NT2/D1 (cell line): Measurements from ENCODE around the gene DCN.

ENCODE experiments used
- YY1 ChIP-seq: IDR thresholded peaks from 2 replicates; pipeline ENCODE4 v1.6.1; 2011; ENCODE audit not compliant: insufficient read length, insufficient read depth
- ZNF274 ChIP-seq: IDR thresholded peaks from 2 replicates; pipeline ENCODE4 v1.6.1; 2011; ENCODE audit warnings: mild to moderate bottlenecking, low read depth, low read length

GRCh38 chr12:91120781-91121180 lies 61.8 kb downstream of the DCN start:
- TF ChIP-seq ZNF274 (no peak), YY1 (no peak)
